Astrocyte of the cerebellum (primary cell): ENCODE results near the gene SEMA3F.

ENCODE experiments used
- DNase-seq: peaks from one replicate; pipeline ENCODE4 v3.0.0-alpha.2; 2011; ENCODE audit warnings: low read depth
- H3K4me3 ChIP-seq: 2 replicates; pipeline ENCODE4 v1.5.1; 2011; ENCODE audit warnings: mild to moderate bottlenecking, low read depth, low read length, moderate library complexity
- in situ Hi-C: cut with HindIII; loops from 2 replicates; pipeline ENCODE4 v1.10.0; 2017; ENCODE audit warnings: low sequenced_read_pairs
- TF ChIP-seq, protein P1 (sequence below): IDR thresholded peaks from 2 replicates; pipeline ENCODE4 v1.5.1; 2012; ENCODE audit warnings: low read length, low read depth, moderate library complexity, mild to moderate bottlenecking; ENCODE audit errors: missing control alignments

Gene SEMA3F

DNA sequence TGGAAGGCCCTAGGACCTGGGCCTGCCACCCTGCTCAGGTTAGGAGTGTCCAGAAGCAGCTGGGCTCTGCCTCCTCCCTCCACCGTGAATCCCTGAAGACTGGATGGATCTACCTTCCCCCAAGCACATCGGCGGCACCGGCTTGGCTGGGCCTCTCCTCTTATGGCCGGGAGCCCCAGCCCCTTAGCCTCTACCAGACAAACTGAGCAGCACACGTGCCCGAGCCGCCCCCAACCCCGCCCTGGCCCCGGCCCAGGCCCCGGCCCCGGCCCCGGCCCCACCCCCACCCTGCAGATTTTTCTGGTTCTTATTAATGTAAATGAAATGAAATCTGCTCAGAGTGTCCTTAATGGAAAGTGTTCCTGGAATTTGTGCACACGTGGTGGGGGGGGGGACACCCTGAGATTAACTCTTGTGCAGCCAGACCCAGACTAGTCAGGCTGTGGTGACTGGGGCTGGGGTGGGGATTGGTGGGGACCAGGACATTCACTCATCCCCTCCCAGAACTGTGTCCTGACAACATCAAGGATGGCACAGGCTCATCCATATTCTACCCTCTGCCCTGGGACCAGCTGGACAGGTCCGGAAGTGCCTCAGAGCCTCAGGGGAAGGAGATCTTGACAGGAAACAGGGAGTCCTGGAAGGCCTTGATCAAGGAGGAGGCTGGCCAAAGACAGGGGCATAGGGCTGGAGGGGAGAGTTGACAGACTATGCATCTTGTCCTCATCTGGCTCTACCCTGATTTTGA, 30.9 kb upstream of the SEMA3F start:
- no peak for DNase-seq
- TF ChIP-seq, protein P1, sequence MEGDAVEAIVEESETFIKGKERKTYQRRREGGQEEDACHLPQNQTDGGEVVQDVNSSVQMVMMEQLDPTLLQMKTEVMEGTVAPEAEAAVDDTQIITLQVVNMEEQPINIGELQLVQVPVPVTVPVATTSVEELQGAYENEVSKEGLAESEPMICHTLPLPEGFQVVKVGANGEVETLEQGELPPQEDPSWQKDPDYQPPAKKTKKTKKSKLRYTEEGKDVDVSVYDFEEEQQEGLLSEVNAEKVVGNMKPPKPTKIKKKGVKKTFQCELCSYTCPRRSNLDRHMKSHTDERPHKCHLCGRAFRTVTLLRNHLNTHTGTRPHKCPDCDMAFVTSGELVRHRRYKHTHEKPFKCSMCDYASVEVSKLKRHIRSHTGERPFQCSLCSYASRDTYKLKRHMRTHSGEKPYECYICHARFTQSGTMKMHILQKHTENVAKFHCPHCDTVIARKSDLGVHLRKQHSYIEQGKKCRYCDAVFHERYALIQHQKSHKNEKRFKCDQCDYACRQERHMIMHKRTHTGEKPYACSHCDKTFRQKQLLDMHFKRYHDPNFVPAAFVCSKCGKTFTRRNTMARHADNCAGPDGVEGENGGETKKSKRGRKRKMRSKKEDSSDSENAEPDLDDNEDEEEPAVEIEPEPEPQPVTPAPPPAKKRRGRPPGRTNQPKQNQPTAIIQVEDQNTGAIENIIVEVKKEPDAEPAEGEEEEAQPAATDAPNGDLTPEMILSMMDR, result no peak
- in situ Hi-C loops, result no loop called here
- no peak overlapping the region for H3K4me3 ChIP-seq

DNA sequence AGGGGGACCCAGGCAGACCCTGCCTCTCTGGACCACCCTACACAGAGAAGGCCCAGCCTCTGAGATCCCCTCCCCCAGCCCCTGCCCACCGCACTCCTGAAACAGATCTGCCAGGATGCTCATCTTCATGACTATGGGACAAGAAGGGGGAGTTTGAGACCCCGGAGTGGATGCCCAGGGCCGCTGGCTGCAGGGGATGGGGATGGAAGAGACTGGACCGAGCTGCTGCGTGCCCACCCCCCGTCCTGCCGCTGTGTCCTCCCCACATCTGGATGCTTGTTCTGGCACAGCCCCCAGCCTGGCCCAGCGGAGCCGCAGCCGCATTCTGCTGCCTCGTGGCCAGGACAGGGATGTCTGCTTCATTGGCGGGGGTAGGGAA, 30.3 kb upstream of the SEMA3F start:
- no peak overlapping the region for H3K4me3 ChIP-seq
- TF ChIP-seq, protein P1, result no peak
- in situ Hi-C loops, result no loop called here
- DNase-seq, result no peak

DNA sequence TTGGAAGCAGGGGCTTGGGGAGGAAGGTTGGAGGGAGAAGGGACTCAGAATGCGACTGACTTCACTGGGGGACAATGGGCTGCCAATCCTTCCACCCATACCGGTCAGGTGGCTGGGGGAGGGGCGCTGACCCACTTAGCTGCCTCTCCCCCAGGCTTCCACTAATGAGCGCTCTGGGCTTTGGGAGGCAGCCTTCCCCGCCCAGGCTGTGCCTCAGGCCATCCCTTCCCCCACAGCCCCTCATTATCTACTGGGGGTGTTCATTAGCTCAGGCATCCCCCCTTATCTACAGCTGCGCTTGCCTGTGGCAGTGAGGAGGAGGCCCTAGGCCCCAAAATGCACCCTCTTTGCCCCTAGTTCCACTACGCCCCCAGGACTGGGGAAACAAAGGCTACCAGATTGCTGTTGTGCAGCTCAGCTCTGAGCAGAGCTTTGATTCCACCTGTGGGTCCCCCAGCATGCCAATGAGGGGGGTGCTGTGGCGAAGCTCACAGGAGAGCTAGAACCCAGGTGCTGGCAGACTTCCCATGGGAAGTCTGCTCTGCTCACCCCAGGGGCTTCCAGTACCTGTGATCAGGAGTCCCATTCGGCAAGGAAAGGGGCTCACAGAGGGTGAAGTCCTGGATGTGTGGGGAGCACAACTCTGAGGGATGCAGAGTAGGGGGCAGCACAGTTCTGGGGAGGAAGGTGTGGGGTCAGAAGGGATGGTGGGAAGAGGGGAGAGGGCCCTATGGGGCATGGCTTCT, 29.4 kb upstream of the SEMA3F start:
- no peak overlapping the region for H3K4me3 ChIP-seq
- no peak for DNase-seq
- in situ Hi-C loops, result no loop called here
- TF ChIP-seq, protein P1, result no peak

DNA sequence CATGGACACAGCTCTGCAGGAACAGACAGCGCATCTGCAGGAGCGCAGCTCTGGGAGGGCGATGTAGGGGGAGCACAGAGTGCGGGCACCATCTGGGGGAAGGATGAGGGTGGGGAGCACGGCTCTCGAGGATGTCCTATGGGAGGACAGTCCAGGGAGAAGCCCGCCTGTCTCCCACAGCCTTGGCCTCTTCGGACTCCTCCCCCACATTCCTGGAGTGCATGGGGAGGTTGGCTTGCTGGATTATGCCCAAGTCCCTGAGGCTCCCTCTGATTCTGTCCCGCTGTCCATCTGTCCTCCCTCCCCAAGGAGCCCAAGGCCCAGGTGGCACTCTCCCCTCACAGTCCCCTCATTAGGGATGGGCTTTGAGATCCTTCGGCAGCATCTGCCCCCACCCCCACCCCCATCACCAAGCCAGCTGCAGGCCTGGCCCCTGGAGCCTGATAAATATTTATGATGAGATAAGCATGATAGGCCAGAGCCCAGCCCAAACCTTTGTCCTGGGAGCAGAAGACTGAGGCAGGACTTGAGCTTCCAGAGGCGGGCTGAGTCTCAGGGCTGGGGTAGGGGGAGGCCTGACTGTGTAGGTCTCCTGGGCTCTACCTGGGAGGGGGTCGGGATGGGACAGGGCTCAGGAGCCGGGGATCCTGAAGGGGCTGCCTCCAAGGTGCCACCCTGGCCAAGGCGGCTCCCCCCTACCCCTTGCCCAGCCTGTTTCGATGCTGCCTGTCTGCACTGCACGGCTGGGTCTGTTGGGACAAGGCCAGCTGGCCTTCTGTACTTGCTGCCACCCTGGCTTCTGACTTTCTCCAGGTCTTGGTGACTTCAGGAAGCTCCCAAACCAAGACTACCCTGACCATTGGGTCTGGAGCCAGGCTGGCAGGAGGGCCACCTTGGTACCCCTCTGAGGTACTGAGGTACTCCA, 28.6 kb upstream of the SEMA3F start:
- no peak for DNase-seq
- in situ Hi-C loops, result no loop called here
- H3K4me3 ChIP-seq, result no peak overlapping the region
- TF ChIP-seq, protein P1, result no peak

DNA sequence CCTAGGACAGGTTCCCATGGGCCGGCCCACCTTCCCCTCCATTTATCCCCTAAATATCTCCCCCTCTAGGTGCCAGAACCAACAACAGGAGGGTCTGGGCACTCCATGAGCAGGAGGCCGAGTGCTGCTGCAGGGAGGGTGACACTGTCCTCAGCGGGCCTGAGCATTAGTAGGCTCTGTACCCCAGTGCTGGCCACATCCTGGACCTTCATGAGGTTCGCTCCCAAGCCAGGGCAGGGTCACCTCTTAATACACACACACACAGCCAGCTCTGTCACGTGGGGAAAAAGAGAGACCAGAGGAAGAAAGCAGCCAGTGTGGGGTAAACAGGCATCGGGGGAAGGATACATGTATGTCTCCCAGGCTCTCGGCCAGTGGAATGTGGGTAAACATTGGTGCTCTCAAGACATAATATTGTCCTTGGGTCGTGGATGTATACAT, 27.9 kb upstream of the SEMA3F start:
- TF ChIP-seq, protein P1, result no peak
- no peak overlapping the region for H3K4me3 ChIP-seq
- no peak for DNase-seq
- in situ Hi-C loops, result no loop called here

DNA sequence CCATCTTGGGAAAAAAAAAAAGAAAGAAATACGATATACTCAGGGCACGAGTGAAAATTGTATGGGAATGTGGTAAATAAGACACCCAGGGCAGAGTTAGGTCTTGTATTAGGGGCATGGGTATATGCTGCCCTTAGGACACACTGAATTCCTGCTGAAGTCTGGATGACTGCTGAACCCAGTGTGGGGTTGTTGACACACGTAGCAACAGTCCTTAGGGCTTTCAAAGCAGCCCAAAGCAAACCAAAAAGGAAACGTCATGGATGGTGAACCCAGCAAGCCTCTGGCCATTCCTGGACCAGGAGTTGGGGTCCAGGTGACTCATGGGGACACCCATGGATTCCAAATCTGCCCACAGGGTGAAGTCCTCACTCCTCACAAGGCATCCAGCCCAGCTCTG, 27.1 kb upstream of the SEMA3F start:
- in situ Hi-C loops, result no loop called here
- no peak overlapping the region for H3K4me3 ChIP-seq
- no peak for DNase-seq
- TF ChIP-seq, protein P1, result no peak
